Measurements from ENCODE around the gene POU6F2. TPM values are rescaled to one million over a fixed set of nuclear protein-coding genes. Genes with fewer than 3 reads are reported as not detected.

The POU6F2 gene
- total RNA-seq, 1 experiment from 2014 or later = 3.9 TPM

DNA sequence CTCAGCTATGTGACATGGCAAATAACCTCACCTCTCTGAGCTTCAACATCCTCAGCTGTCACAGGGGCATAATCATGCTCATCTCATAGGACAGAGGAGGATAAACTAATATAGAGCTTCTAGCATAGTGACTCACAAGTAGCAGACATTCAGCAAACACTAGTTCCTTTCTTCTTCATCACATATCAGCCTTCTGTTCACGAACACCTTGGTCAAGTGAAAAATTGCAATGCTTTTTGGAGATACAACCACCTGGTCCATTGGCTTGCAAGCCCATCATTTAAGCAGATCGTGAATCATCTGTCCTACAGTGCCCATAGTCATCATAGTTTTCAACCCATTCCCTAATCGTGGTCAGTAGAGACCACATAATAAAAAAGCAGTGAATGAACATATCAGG lies 310.6 kb downstream of the POU6F2 start:
- H3K9me3 ChIP-seq = no peaks in the 10 kb centered on the region
- H3K9me3 Mint-ChIP-seq (ENCODE audit: unreplicated experiment) = no peaks in the 10 kb centered on the region
- DNase-seq = no peak
- no peaks in the 10 kb centered on the region for H3K36me3 ChIP-seq (ENCODE audit: control insufficient read depth, insufficient read depth, low read length)
- POLR2A ChIA-PET = no interaction called here
- no peaks in the 10 kb centered on the region for H3K36me3 Mint-ChIP-seq (ENCODE audit: insufficient read depth, unreplicated experiment)
- intact Hi-C loops (cut with micrococcal nuclease; ENCODE audit: unreplicated experiment) = no loop called here
- H3K4me1 ChIP-seq = no peaks in the 10 kb centered on the region
- peaks cover 23% of the 10 kb centered on the region for H3K27me3 Mint-ChIP-seq (ENCODE audit: insufficient read depth, unreplicated experiment)
- no TSS peak for BruUV-seq (replicated peaks)
- no peak for TF ChIP-seq CTCF (IDR thresholded peaks at IDR 0.05; ENCODE audit: insufficient read depth in 1 of 2, low read depth in 1 of 2, low read length in 1 of 2, severe bottlenecking in 1 of 2, unreplicated experiment in 1 of 2)
- H3K4me3 ChIP-seq (ENCODE audit: low read depth, low read length) = no peak overlapping the region
- H3K4me3 Mint-ChIP-seq (ENCODE audit: unreplicated experiment) = no peak overlapping the region
- CTCF ChIA-PET = no interaction called here
- no peaks in the 10 kb centered on the region for H3K27me3 ChIP-seq (replicated peaks; ENCODE audit: control insufficient read depth, insufficient read depth, low read length)
- H3K27ac Mint-ChIP-seq (ENCODE audit: unreplicated experiment) = no peak overlapping the region
- H3K4me1 Mint-ChIP-seq (ENCODE audit: low read depth, unreplicated experiment) = no peaks in the 10 kb centered on the region

- Mint-ChIP-seq H3K4me1 (ENCODE audit: low read depth, unreplicated experiment) (no peaks in the 10 kb centered on the region), H3K9me3 (ENCODE audit: unreplicated experiment) (no peaks in the 10 kb centered on the region), H3K4me3 (ENCODE audit: unreplicated experiment) (no peak overlapping the region), H3K27me3 (ENCODE audit: insufficient read depth, unreplicated experiment) (peaks cover 22% of the 10 kb centered on the region), H3K27ac (ENCODE audit: unreplicated experiment) (no peak overlapping the region), H3K36me3 (ENCODE audit: insufficient read depth, unreplicated experiment) (no peaks in the 10 kb centered on the region)
- intact Hi-C loops (cut with micrococcal nuclease; ENCODE audit: unreplicated experiment) = no loop called here
- Histone ChIP-seq H3K4me3 (ENCODE audit: low read depth, low read length) (no peak overlapping the region), H3K4me1 (no peaks in the 10 kb centered on the region), H3K9me3 (no peaks in the 10 kb centered on the region), H3K36me3 (ENCODE audit: control insufficient read depth, insufficient read depth, low read length) (no peaks in the 10 kb centered on the region), H3K27me3 (replicated peaks; ENCODE audit: control insufficient read depth, insufficient read depth, low read length) (no peaks in the 10 kb centered on the region)
- TF ChIP-seq CTCF (IDR thresholded peaks at IDR 0.05; ENCODE audit: insufficient read depth in 1 of 2, low read depth in 1 of 2, low read length in 1 of 2, severe bottlenecking in 1 of 2, unreplicated experiment in 1 of 2) = no peak
- no TSS peak for BruUV-seq (replicated peaks)
- DNase-seq = no peak
- POLR2A ChIA-PET = no interaction called here
- CTCF ChIA-PET = no interaction called here
Measured at GRCh38 chr7:39291628-39292410, 314.1 kb downstream of the POU6F2 start.

GRCh38 chr7:39293056-39293823 lies 315.5 kb downstream of the POU6F2 start:
- Mint-ChIP-seq H3K27me3 (ENCODE audit: insufficient read depth, unreplicated experiment) (peaks cover 22% of the 10 kb centered on the region), H3K4me1 (ENCODE audit: low read depth, unreplicated experiment) (no peaks in the 10 kb centered on the region), H3K9me3 (ENCODE audit: unreplicated experiment) (no peaks in the 10 kb centered on the region), H3K36me3 (ENCODE audit: insufficient read depth, unreplicated experiment) (no peaks in the 10 kb centered on the region), H3K27ac (ENCODE audit: unreplicated experiment) (no peak overlapping the region), H3K4me3 (ENCODE audit: unreplicated experiment) (no peak overlapping the region)
- intact Hi-C loops (cut with micrococcal nuclease; ENCODE audit: unreplicated experiment) = no loop called here
- BruUV-seq (replicated peaks) = no TSS peak
- ChIA-PET POLR2A (no interaction called here), CTCF (interaction anchor here (0.7 kb wide), 1 partner anchor 52 kb away, joined by 3 read pairs; no protein-coding TSS in a partner anchor)
- Histone ChIP-seq H3K36me3 (ENCODE audit: control insufficient read depth, insufficient read depth, low read length) (no peaks in the 10 kb centered on the region), H3K9me3 (no peaks in the 10 kb centered on the region), H3K27me3 (replicated peaks; ENCODE audit: control insufficient read depth, insufficient read depth, low read length) (no peaks in the 10 kb centered on the region), H3K4me1 (no peaks in the 10 kb centered on the region), H3K4me3 (ENCODE audit: low read depth, low read length) (no peak overlapping the region)
- DNase-seq = no peak
- no peak for TF ChIP-seq CTCF (IDR thresholded peaks at IDR 0.05; ENCODE audit: insufficient read depth in 1 of 2, low read depth in 1 of 2, low read length in 1 of 2, severe bottlenecking in 1 of 2, unreplicated experiment in 1 of 2)

All from Caco-2 (cell line).